DOHH2 (cell line): ENCODE data around the gene ALDH1A3.

Experiments used
- H3F3A ChIP-seq: fragments of 200-600 bp; sonication (generic), shearing (Covaris generic); 2 replicates; pipeline ENCODE4 v1.6.0; 2016; ENCODE audit warnings: antibody characterized with exemption, mild to moderate bottlenecking; ENCODE audit not compliant: control insufficient read depth, insufficient read depth
- H3K27ac ChIP-seq: fragments of 200-600 bp; sonication (generic); 2 replicates; pipeline ENCODE4 v1.5.1; 2014; ENCODE audit warnings: low read depth, mild to moderate bottlenecking, low read length, moderate library complexity
- H3K27me3 ChIP-seq: fragments of 200-600 bp; sonication (generic); 2 replicates; pipeline ENCODE4 v1.6.1; 2014; ENCODE audit warnings: mild to moderate bottlenecking, low read length, mixed read lengths; ENCODE audit not compliant: control insufficient read depth
- H3K36me3 ChIP-seq: fragments of 200-600 bp; sonication (generic); 2 replicates; pipeline ENCODE4 v1.6.1; 2014; ENCODE audit warnings: mild to moderate bottlenecking, low read length, moderate library complexity, mixed read lengths; ENCODE audit not compliant: control insufficient read depth
- H3K4me1 ChIP-seq: fragments of 200-600 bp; sonication (generic); 2 replicates; pipeline ENCODE4 v1.6.1; 2014; ENCODE audit warnings: mild to moderate bottlenecking, low read length, mixed read lengths; ENCODE audit not compliant: control insufficient read depth
- H3K4me2 ChIP-seq: fragments of 200-600 bp; sonication (generic); 2 replicates; pipeline ENCODE4 v1.6.0; 2014; ENCODE audit warnings: mild to moderate bottlenecking, low read length, moderate library complexity
- H3K4me3 ChIP-seq: fragments of 200-600 bp; sonication (generic); 2 replicates; pipeline ENCODE4 v1.5.1; 2014; ENCODE audit warnings: mild to moderate bottlenecking, low read length, mixed read lengths
- H3K79me2 ChIP-seq: fragments of 200-600 bp; sonication (generic); 2 replicates; pipeline ENCODE4 v1.6.1; 2014; ENCODE audit warnings: mild to moderate bottlenecking, low read length, mixed read lengths; ENCODE audit not compliant: control insufficient read depth
- H3K9me2 ChIP-seq: fragments of 200-600 bp; sonication (generic); replicated peaks from 2 replicates; pipeline ENCODE4 v1.6.1; 2014; ENCODE audit warnings: mild to moderate bottlenecking, low read length, mixed read lengths; ENCODE audit not compliant: control insufficient read depth
- H3K9me3 ChIP-seq: fragments of 200-600 bp; sonication (generic); 2 replicates; pipeline ENCODE4 v1.6.1; 2014; ENCODE audit warnings: antibody characterized with exemption, low read length, mixed read lengths; ENCODE audit not compliant: control insufficient read depth, insufficient read depth
- H4K20me1 ChIP-seq: fragments of 200-600 bp; sonication (generic); 2 replicates; pipeline ENCODE4 v1.6.0; 2014; ENCODE audit warnings: low read depth, mild to moderate bottlenecking, antibody characterized with exemption, low read length, moderate library complexity; ENCODE audit not compliant: control insufficient read depth, insufficient read depth
- CTCF ChIP-seq: fragments of 200-600 bp; sonication (generic); IDR thresholded peaks from one replicate; pipeline ENCODE4 v1.5.1; 2014; ENCODE audit warnings: antibody characterized with exemption, mild to moderate bottlenecking, low read depth, low read length; ENCODE audit not compliant: poor library complexity, severe bottlenecking
- EZH2phosphoT487 ChIP-seq: fragments of 200-600 bp; sonication (generic); IDR thresholded peaks from 2 replicates; pipeline ENCODE4 v1.6.1; 2017; ENCODE audit warnings: borderline replicate concordance, mild to moderate bottlenecking, antibody characterized with exemption, low read length, moderate library complexity, mixed read lengths

Gene ALDH1A3

DNA sequence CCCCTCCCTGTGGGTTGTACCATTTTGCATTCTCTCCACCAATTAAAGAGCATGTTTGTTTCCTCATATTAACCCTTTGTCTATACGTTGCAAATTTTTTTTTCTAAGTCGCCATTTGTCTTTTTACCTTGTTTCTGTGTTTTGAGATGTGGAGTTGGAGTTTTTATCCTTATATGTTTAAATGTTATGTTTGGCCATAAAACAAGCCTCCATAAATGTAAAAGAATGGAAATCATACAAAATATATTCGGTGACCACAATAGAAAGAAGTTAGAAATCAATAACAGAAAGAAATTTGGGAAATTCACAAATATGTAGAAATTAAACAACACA lies 68.8 kb downstream of the ALDH1A3 start:
- no peak overlapping the region for H3K27ac ChIP-seq
- no peaks in the 10 kb centered on the region for H3K9me2 ChIP-seq
- no peaks in the 10 kb centered on the region for H3K27me3 ChIP-seq
- H3K4me1 ChIP-seq, result peaks cover 52% of the 10 kb centered on the region
- H4K20me1 ChIP-seq, result peaks cover 7% of the 10 kb centered on the region; the same call in 1 of the 2 replicates
- no peak overlapping the region for H3K4me3 ChIP-seq
- H3F3A ChIP-seq, result peaks cover 34% of the 10 kb centered on the region
- TF ChIP-seq CTCF, result no peak
- TF ChIP-seq EZH2phosphoT487, result no peak
- no peak overlapping the region for H3K4me2 ChIP-seq
- peaks cover 82% of the 10 kb centered on the region for H3K36me3 ChIP-seq
- no peaks in the 10 kb centered on the region for H3K9me3 ChIP-seq
- H3K79me2 ChIP-seq, result peaks cover 98% of the 10 kb centered on the region

- Histone ChIP-seq H3K4me1 (peaks cover 55% of the 10 kb centered on the region), H3K36me3 (peaks cover 73% of the 10 kb centered on the region), H3F3A (peaks cover 34% of the 10 kb centered on the region), H3K4me3 (no peak overlapping the region), H3K27me3 (no peaks in the 10 kb centered on the region), H3K79me2 (peaks cover 98% of the 10 kb centered on the region), H3K9me2 (no peaks in the 10 kb centered on the region), H3K4me2 (no peak overlapping the region), H3K9me3 (no peaks in the 10 kb centered on the region), H4K20me1 (peaks cover 10% of the 10 kb centered on the region; the same call in 1 of the 2 replicates), H3K27ac (no peak overlapping the region)
- TF ChIP-seq EZH2phosphoT487 (no peak), CTCF (no peak)
These were observed 70.1 kb downstream of the ALDH1A3 start for GRCh38 chr15:100949691-100950090.

- TF ChIP-seq EZH2phosphoT487 (no peak), CTCF (no peak)
- H3K79me2 ChIP-seq, result peaks cover 99% of the 10 kb centered on the region
- no peak overlapping the region for H3K4me3 ChIP-seq
- no peaks in the 10 kb centered on the region for H3K9me2 ChIP-seq
- no peak overlapping the region for H3K27ac ChIP-seq
- no peaks in the 10 kb centered on the region for H3K27me3 ChIP-seq
- H3K4me2 ChIP-seq, result no peak overlapping the region
- H3F3A ChIP-seq, result peaks cover 38% of the 10 kb centered on the region
- peaks cover 64% of the 10 kb centered on the region for H3K4me1 ChIP-seq
- peaks cover 75% of the 10 kb centered on the region for H3K36me3 ChIP-seq
- peaks cover 13% of the 10 kb centered on the region; the same call in 1 of the 2 replicates for H4K20me1 ChIP-seq
- H3K9me3 ChIP-seq, result no peaks in the 10 kb centered on the region
These were observed 72.3 kb downstream of the ALDH1A3 start for GRCh38 chr15:100951965-100952364.
